WTC11 (cell line): Measurements from ENCODE around the gene RASIP1. TPM values are rescaled to one million over a fixed set of nuclear protein-coding genes. Genes with fewer than 3 reads are reported as not detected.

ENCODE experiments used
- ATAC-seq: fragments of 200-7000 bp; cut with Tn5 transposase; 2 replicates; pipeline ENCODE4 v1.10.0; 2021; ENCODE audit warnings: mild to moderate bottlenecking, moderate library complexity
- CTCF ChIA-PET: fragments of 300-600 bp; sonication (Branson Sonifier 250); formaldehyde crosslinking; loops from one replicate; lab custom pipeline; 2021; ENCODE audit warnings: antibody characterized with exemption; lab: Charles Lee
- POLR2A ChIA-PET: fragments of 350-600 bp; sonication (Branson Sonifier 250); formaldehyde crosslinking; loops from one replicate; lab custom pipeline; 2021; ENCODE audit warnings: antibody characterized with exemption; lab: Charles Lee
- DNase-seq: peaks from one replicate; pipeline ENCODE4 v3.0.0; 2021; ENCODE audit warnings: low spot score
- H3K27ac Mint-ChIP-seq: 2 replicates; pipeline ENCODE4 v1.8.0; 2021; ENCODE audit warnings: mixed read lengths
- H3K27me3 Mint-ChIP-seq: 2 replicates; pipeline ENCODE4 v1.8.0; 2021; ENCODE audit warnings: low read depth, mild to moderate bottlenecking, moderate library complexity, mixed read lengths
- H3K36me3 Mint-ChIP-seq: 2 replicates; pipeline ENCODE4 v1.8.0; 2021; ENCODE audit warnings: mixed read lengths
- H3K4me1 Mint-ChIP-seq: 2 replicates; pipeline ENCODE4 v1.8.0; 2022; ENCODE audit warnings: mixed read lengths
- H3K4me3 Mint-ChIP-seq: 2 replicates; pipeline ENCODE4 v1.8.0; 2021; ENCODE audit warnings: mild to moderate bottlenecking, moderate library complexity, mixed read lengths
- H3K9me3 Mint-ChIP-seq: 2 replicates; pipeline ENCODE4 v1.8.0; 2021; ENCODE audit warnings: mixed read lengths
- CTCF ChIP-seq: fragments of 200-600 bp; IDR thresholded peaks from 2 replicates; pipeline ENCODE4 v1.8.0; 2022; ENCODE audit warnings: antibody characterized with exemption
- EMX1 ChIP-seq: fragments of 250-450 bp; sonication (Bioruptor Pico); IDR thresholded peaks from 2 replicates; pipeline ENCODE4 v1.8.0; 2021; ENCODE audit warnings: mild to moderate bottlenecking
- FOXK1 ChIP-seq: sonication (generic); formaldehyde crosslinking; IDR thresholded peaks from 2 replicates; pipeline ENCODE4 v1.8.0; 2022; ENCODE audit warnings: mild to moderate bottlenecking, moderate library complexity, missing genetic modification reagents
- FOXP1 ChIP-seq: sonication (generic); formaldehyde crosslinking; IDR thresholded peaks from 2 replicates; pipeline ENCODE4 v1.8.0; 2022; ENCODE audit warnings: missing genetic modification reagents, mild to moderate bottlenecking, moderate library complexity, borderline replicate concordance
- HMGXB4 ChIP-seq: sonication (generic); formaldehyde crosslinking; IDR thresholded peaks from 2 replicates; pipeline ENCODE4 v1.8.1; 2023; ENCODE audit warnings: mild to moderate bottlenecking, moderate library complexity, missing genetic modification reagents
- JAZF1 ChIP-seq: fragments of 250-450 bp; sonication (Bioruptor Pico); IDR thresholded peaks from 2 replicates; pipeline ENCODE4 v1.9.0; 2021; ENCODE audit warnings: moderate library complexity, mild to moderate bottlenecking, inconsistent platforms
- OVOL2 ChIP-seq: fragments of 250-450 bp; sonication (Bioruptor Pico); IDR thresholded peaks from 2 replicates; pipeline ENCODE4 v1.9.0; 2021; ENCODE audit warnings: mild to moderate bottlenecking, borderline replicate concordance
- SP1 ChIP-seq: sonication (generic); formaldehyde crosslinking; conservative IDR thresholded peaks from 2 replicates; pipeline ENCODE4 v1.8.1; 2022; ENCODE audit warnings: missing genetic modification reagents
- TEAD4 ChIP-seq: sonication (generic); formaldehyde crosslinking; IDR thresholded peaks from 2 replicates; pipeline ENCODE4 v1.8.0; 2022; ENCODE audit warnings: mild to moderate bottlenecking, missing genetic modification reagents
- TP53 ChIP-seq: sonication (generic); formaldehyde crosslinking; IDR thresholded peaks from 2 replicates; pipeline ENCODE4 v1.8.1; 2023; ENCODE audit warnings: mild to moderate bottlenecking, missing genetic modification reagents
- ZNF138 ChIP-seq: sonication (generic); formaldehyde crosslinking; conservative IDR thresholded peaks from 2 replicates; pipeline ENCODE4 v1.8.1; 2022; ENCODE audit warnings: mild to moderate bottlenecking, moderate library complexity, missing genetic modification reagents
- ZNF219 ChIP-seq: sonication (generic); formaldehyde crosslinking; IDR thresholded peaks from 2 replicates; pipeline ENCODE4 v1.8.0; 2023; ENCODE audit warnings: missing genetic modification reagents, mild to moderate bottlenecking, borderline replicate concordance
- ZNF263 ChIP-seq: sonication (generic); formaldehyde crosslinking; IDR thresholded peaks from 2 replicates; pipeline ENCODE4 v1.8.1; 2022; ENCODE audit warnings: low read depth, mild to moderate bottlenecking, moderate library complexity, missing genetic modification reagents
- ZNF317 ChIP-seq: sonication (generic); formaldehyde crosslinking; IDR thresholded peaks from 2 replicates; pipeline ENCODE4 v1.8.1; 2023; ENCODE audit warnings: low read depth, mild to moderate bottlenecking, moderate library complexity, missing genetic modification reagents, borderline replicate concordance
- ZNF416 ChIP-seq: fragments of 250-450 bp; sonication (Bioruptor Pico); IDR thresholded peaks from 2 replicates; pipeline ENCODE4 v1.9.0; 2021; ENCODE audit warnings: mild to moderate bottlenecking, inconsistent platforms
- total RNA-seq: library from RNA; stranded (reverse); gene quantifications from 3 replicates; pipeline ENCODE4 v1.2.3, GENCODE V29; 2021
- TF ChIP-seq, protein P1 (sequence below): sonication (generic); formaldehyde crosslinking; IDR thresholded peaks from 2 replicates; pipeline ENCODE4 v1.8.0; 2023; ENCODE audit warnings: mild to moderate bottlenecking, missing genetic modification reagents
- TF ChIP-seq, protein P2 (sequence below): sonication (generic); formaldehyde crosslinking; IDR thresholded peaks from 2 replicates; pipeline ENCODE4 v1.8.0; 2022; ENCODE audit warnings: missing genetic modification reagents
- TF ChIP-seq, protein P3 (sequence below): sonication (generic); formaldehyde crosslinking; IDR thresholded peaks from 2 replicates; pipeline ENCODE4 v1.8.0; 2022; ENCODE audit warnings: mild to moderate bottlenecking, missing genetic modification reagents

The RASIP1 gene
- total RNA-seq, 1 experiment from 2014 or later, result 4.4 TPM

GRCh38 chr19:48716562-48717291 lies 23.7 kb downstream of the RASIP1 start:
- ChIA-PET POLR2A (interaction anchor here (1.0 to 1.5 kb wide), 4 partner anchors 8 to 93 kb away, joined by 3 to 6 read pairs (median 4); partner anchors contain the start of gene FUT2), CTCF (interaction anchor here (0.7 to 4.7 kb wide), 10 partner anchors 8 to 128 kb away, joined by 3 to 31 read pairs (median 3); partner anchors contain the start of gene CA11)
- Mint-ChIP-seq H3K4me3 (peak overlapping the region; percentile 60), H3K36me3 (peaks cover 7% of the 10 kb centered on the region; the same call in 1 of the 2 replicates), H3K27me3 (peaks cover 3% of the 10 kb centered on the region; the same call in 1 of the 2 replicates), H3K27ac (no peak overlapping the region), H3K4me1 (peaks cover 44% of the 10 kb centered on the region), H3K9me3 (no peaks in the 10 kb centered on the region)
- peak; percentile 43 for DNase-seq
- no peak for ATAC-seq
- TF ChIP-seq FOXK1 (CRISPR knock-in tag), result no peak
- TF ChIP-seq OVOL2, result no peak
- TF ChIP-seq JAZF1 (CRISPR knock-in tag), result no peak
- TF ChIP-seq TP53, result no peak
- no peak for TF ChIP-seq HMGXB4 (CRISPR knock-in tag)
- TF ChIP-seq ZNF219 (CRISPR knock-in tag), result no peak
- peak; percentile 96 for TF ChIP-seq ZNF263
- TF ChIP-seq, protein P1, sequence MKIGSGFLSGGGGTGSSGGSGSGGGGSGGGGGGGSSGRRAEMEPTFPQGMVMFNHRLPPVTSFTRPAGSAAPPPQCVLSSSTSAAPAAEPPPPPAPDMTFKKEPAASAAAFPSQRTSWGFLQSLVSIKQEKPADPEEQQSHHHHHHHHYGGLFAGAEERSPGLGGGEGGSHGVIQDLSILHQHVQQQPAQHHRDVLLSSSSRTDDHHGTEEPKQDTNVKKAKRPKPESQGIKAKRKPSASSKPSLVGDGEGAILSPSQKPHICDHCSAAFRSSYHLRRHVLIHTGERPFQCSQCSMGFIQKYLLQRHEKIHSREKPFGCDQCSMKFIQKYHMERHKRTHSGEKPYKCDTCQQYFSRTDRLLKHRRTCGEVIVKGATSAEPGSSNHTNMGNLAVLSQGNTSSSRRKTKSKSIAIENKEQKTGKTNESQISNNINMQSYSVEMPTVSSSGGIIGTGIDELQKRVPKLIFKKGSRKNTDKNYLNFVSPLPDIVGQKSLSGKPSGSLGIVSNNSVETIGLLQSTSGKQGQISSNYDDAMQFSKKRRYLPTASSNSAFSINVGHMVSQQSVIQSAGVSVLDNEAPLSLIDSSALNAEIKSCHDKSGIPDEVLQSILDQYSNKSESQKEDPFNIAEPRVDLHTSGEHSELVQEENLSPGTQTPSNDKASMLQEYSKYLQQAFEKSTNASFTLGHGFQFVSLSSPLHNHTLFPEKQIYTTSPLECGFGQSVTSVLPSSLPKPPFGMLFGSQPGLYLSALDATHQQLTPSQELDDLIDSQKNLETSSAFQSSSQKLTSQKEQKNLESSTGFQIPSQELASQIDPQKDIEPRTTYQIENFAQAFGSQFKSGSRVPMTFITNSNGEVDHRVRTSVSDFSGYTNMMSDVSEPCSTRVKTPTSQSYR (CRISPR knock-in tag), result no peak
- 0 out of 2 replicates have a peak, but pooled peaks have one; percentile 34 for TF ChIP-seq SP1 (CRISPR knock-in tag)
- TF ChIP-seq ZNF416 (CRISPR knock-in tag), result no peak
- 0 out of 2 replicates have a peak, but pooled peaks have one; percentile 25 for TF ChIP-seq ZNF138
- TF ChIP-seq, protein P2, sequence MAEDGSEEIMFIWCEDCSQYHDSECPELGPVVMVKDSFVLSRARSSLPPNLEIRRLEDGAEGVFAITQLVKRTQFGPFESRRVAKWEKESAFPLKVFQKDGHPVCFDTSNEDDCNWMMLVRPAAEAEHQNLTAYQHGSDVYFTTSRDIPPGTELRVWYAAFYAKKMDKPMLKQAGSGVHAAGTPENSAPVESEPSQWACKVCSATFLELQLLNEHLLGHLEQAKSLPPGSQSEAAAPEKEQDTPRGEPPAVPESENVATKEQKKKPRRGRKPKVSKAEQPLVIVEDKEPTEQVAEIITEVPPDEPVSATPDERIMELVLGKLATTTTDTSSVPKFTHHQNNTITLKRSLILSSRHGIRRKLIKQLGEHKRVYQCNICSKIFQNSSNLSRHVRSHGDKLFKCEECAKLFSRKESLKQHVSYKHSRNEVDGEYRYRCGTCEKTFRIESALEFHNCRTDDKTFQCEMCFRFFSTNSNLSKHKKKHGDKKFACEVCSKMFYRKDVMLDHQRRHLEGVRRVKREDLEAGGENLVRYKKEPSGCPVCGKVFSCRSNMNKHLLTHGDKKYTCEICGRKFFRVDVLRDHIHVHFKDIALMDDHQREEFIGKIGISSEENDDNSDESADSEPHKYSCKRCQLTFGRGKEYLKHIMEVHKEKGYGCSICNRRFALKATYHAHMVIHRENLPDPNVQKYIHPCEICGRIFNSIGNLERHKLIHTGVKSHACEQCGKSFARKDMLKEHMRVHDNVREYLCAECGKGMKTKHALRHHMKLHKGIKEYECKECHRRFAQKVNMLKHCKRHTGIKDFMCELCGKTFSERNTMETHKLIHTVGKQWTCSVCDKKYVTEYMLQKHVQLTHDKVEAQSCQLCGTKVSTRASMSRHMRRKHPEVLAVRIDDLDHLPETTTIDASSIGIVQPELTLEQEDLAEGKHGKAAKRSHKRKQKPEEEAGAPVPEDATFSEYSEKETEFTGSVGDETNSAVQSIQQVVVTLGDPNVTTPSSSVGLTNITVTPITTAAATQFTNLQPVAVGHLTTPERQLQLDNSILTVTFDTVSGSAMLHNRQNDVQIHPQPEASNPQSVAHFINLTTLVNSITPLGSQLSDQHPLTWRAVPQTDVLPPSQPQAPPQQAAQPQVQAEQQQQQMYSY, result peak; percentile 83
- TF ChIP-seq ZNF317 (CRISPR knock-in tag), result no peak
- no peak for TF ChIP-seq TEAD4 (CRISPR knock-in tag)
- TF ChIP-seq, protein P3, sequence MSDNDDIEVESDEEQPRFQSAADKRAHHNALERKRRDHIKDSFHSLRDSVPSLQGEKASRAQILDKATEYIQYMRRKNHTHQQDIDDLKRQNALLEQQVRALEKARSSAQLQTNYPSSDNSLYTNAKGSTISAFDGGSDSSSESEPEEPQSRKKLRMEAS, result no peak
- TF ChIP-seq EMX1, result no peak
- 0 out of 2 replicates have a peak, but pooled peaks have one; percentile 43 for TF ChIP-seq FOXP1 (CRISPR knock-in tag)
- no peak for TF ChIP-seq CTCF
